Left lung (tissue), 10 donors: ENCODE measurements around the gene SMCO2. TPM values are rescaled to one million over a fixed set of nuclear protein-coding genes. Genes with fewer than 3 reads are reported as not detected.

Experiments used
- ATAC-seq: fragments of 200-7000 bp; cut with Tn5 transposase; one replicate; pipeline ENCODE4 v1.9.1; 2020; ENCODE audit warnings: moderate library complexity
- DNase-seq, 4 donors: peaks; one replicate each; pipeline ENCODE4 v3.0.0-alpha.2; 2013 to 2020
- H3K27ac ChIP-seq, 2 donors: fragments of 200-600 bp; sonication (generic) in 1 of 2; one replicate each; pipeline versions ENCODE4 v1.5.0 to v1.8.0; 2020 to 2021
- H3K27me3 ChIP-seq, 2 donors: fragments of 200-600 bp; sonication (generic) in 1 of 2; one replicate each; pipeline versions ENCODE4 v1.5.0 to v1.8.0; 2020 to 2021
- H3K36me3 ChIP-seq, 2 donors: fragments of 200-600 bp; sonication (generic) in 1 of 2; one replicate each; pipeline versions ENCODE4 v1.5.0 to v1.8.0; 2020 to 2021
- H3K4me1 ChIP-seq, 2 donors: fragments of 200-600 bp; one replicate each; pipeline ENCODE4 v1.8.0; 2021
- H3K4me3 ChIP-seq, 2 donors: fragments of 200-600 bp; sonication (generic) in 1 of 2; one replicate each; pipeline versions ENCODE4 v1.5.0 to v1.8.0; 2020 to 2021; ENCODE audit warnings: mild to moderate bottlenecking in 1 of 2
- H3K9me3 ChIP-seq, 2 donors: fragments of 200-600 bp; sonication (generic) in 1 of 2; one replicate each; pipeline versions ENCODE4 v1.5.0 to v1.8.0; 2020 to 2021
- intact Hi-C, 2 donors: fragments of 100-400 bp; cut with DNase I; formaldehyde crosslinking; loops; one replicate each; pipeline versions ENCODE4 v1.11.2 to v1.14.2; 2022
- polyA plus RNA-seq, 6 donors: library from polyadenylated mRNA; unstranded; fragments of 120-200 nt; gene quantifications; one replicate each; pipeline ENCODE4 v1.2.1, GENCODE V29; 2013; ENCODE audit not compliant: insufficient read length in 6 of 6
- total RNA-seq, 2 donors: library from RNA; stranded (reverse); fragmentation: NEBNext Ultra II Directional; extraction: Animal tissue kit (Norgen Biotek cat#: 25700); gene quantifications; one replicate each; pipeline ENCODE4 v1.2.1, GENCODE V29; 2021
- TF ChIP-seq, protein P1 (sequence below), 2 donors: fragments of 200-600 bp; sonication (generic) in 1 of 2; IDR thresholded peaks; one replicate each; pipeline versions ENCODE4 v1.5.0 to v1.8.0; 2021; ENCODE audit warnings: antibody characterized with exemption in 2 of 2
- donor health status: DM: no; HTN: yes; CAD: no.
- donor health status: DM: no; HTN: no; CAD: no.

SMCO2 gene
- total and polyA plus RNA-seq, 8 donors, result 0.17 to 0.60 (median 0.27) TPM; not detected in 2

DNA sequence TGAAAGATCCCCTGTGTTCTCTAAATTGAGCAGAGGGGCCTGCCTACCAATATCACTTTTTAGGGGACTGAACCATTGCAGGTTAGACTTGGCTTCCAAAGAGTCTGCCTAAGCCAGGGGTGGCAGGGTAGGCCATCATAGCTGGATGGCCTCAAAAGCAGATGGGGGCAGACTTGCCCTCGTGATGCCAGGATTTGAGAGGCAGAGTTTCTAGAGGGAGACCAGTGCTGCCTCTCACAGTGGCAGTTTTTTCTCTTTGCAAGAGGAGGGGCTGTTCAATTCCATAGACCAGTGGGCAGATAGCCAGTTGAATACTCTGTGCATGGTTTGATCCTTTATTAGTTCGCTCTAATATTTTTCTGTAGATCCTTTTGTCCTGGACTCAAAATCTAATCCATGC, 23.8 kb upstream of the SMCO2 start:
- no peak for ATAC-seq
- Histone ChIP-seq H3K9me3 (no peaks in the 10 kb centered on the region), H3K36me3 (no peaks in the 10 kb centered on the region), H3K27me3 (no peaks in the 10 kb centered on the region), H3K4me1 (no peaks in the 10 kb centered on the region), H3K27ac (no peak overlapping the region), H3K4me3 (no peak overlapping the region)
- DNase-seq, result no peak
- intact Hi-C loops, result no loop called here
- TF ChIP-seq, protein P1, sequence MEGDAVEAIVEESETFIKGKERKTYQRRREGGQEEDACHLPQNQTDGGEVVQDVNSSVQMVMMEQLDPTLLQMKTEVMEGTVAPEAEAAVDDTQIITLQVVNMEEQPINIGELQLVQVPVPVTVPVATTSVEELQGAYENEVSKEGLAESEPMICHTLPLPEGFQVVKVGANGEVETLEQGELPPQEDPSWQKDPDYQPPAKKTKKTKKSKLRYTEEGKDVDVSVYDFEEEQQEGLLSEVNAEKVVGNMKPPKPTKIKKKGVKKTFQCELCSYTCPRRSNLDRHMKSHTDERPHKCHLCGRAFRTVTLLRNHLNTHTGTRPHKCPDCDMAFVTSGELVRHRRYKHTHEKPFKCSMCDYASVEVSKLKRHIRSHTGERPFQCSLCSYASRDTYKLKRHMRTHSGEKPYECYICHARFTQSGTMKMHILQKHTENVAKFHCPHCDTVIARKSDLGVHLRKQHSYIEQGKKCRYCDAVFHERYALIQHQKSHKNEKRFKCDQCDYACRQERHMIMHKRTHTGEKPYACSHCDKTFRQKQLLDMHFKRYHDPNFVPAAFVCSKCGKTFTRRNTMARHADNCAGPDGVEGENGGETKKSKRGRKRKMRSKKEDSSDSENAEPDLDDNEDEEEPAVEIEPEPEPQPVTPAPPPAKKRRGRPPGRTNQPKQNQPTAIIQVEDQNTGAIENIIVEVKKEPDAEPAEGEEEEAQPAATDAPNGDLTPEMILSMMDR (IDR thresholded peaks at IDR 0.05), result no peak

- TF ChIP-seq, protein P1 (IDR thresholded peaks at IDR 0.05), result peak; percentile 34 to 49
- no peaks in the 10 kb centered on the region for H3K9me3 ChIP-seq
- H3K27ac ChIP-seq, result no peak overlapping the region
- DNase-seq, result peak in 2 of 4 donors; percentile 34 to 64
- intact Hi-C loops, result no loop called here
- no peaks in the 10 kb centered on the region for H3K27me3 ChIP-seq
- H3K4me1 ChIP-seq, result no peaks in the 10 kb centered on the region
- H3K4me3 ChIP-seq, result no peak overlapping the region
- H3K36me3 ChIP-seq, result no peaks in the 10 kb centered on the region
- peak; percentile 78 for ATAC-seq
These were observed 21.8 kb upstream of the SMCO2 start for GRCh38 chr12:27424631-27425230.

GRCh38 chr12:27425306-27425705, 21.2 kb upstream of the SMCO2 start:
- no peak overlapping the region for H3K27ac ChIP-seq
- intact Hi-C loops, result no loop called here
- no peaks in the 10 kb centered on the region for H3K36me3 ChIP-seq
- TF ChIP-seq, protein P1 (IDR thresholded peaks at IDR 0.05), result no peak
- no peak overlapping the region for H3K4me3 ChIP-seq
- no peaks in the 10 kb centered on the region for H3K9me3 ChIP-seq
- DNase-seq (no peak), ATAC-seq (no peak)
- no peaks in the 10 kb centered on the region for H3K4me1 ChIP-seq
- no peaks in the 10 kb centered on the region for H3K27me3 ChIP-seq

GRCh38 chr12:27426743-27427487, 19.6 kb upstream of the SMCO2 start:
- no peaks in the 10 kb centered on the region for H3K9me3 ChIP-seq
- no peak for ATAC-seq
- no peak overlapping the region for H3K27ac ChIP-seq
- peaks cover 0 to 3% of the 10 kb centered on the region in 2 donors for H3K4me1 ChIP-seq
- TF ChIP-seq, protein P1 (IDR thresholded peaks at IDR 0.05), result no peak
- intact Hi-C loops, result no loop called here
- H3K4me3 ChIP-seq, result no peak overlapping the region
- H3K27me3 ChIP-seq, result no peaks in the 10 kb centered on the region
- no peak for DNase-seq
- H3K36me3 ChIP-seq, result no peaks in the 10 kb centered on the region

DNA sequence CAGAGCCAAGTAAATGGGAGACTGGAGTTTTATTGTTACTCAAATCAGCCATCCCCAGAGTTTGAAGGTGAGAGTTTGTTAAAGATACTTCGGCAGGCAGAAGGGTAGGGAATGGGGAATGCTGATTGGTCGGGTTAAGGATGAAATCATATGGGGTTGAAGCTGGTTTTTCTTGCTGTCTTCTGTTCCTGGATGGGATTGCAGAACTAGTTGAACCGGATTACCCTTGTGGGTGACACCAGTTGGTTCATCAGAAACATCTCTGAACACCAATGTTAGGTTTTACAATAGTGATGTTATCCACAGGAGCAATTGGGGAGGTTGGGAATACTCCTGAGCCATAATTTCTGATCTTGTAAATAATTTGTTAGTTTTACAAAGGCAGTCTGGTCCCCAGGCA, 18.7 kb upstream of the SMCO2 start:
- intact Hi-C loops, result no loop called here
- Histone ChIP-seq H3K27ac (no peak overlapping the region), H3K27me3 (no peaks in the 10 kb centered on the region), H3K36me3 (no peaks in the 10 kb centered on the region), H3K4me3 (no peak overlapping the region), H3K4me1 (peaks cover 0 to 3% of the 10 kb centered on the region in 2 donors), H3K9me3 (no peaks in the 10 kb centered on the region)
- no peak for ATAC-seq
- TF ChIP-seq, protein P1 (IDR thresholded peaks at IDR 0.05), result no peak
- no peak for DNase-seq
